Stimulated activated CD4-positive, alpha-beta T cell treated with anti-CD3 and anti-CD28 coated beads, Interleukin-1b, Interleukin-23, amount 100 ng/mL, for 4 hours (primary cell): Measurements from ENCODE around the gene MAPT.
"Not testable (repeated sequence)": the region's sequence is repeated elsewhere in the genome, so short reads cannot be mapped to it uniquely, and the experiment has no call there.

Source experiments
- DNase-seq, 2 donors: peaks; one replicate each; pipeline ENCODE4 v3.0.0-alpha.2; 2020; ENCODE audit warnings: low read depth in 2 of 2

The MAPT gene

DNA sequence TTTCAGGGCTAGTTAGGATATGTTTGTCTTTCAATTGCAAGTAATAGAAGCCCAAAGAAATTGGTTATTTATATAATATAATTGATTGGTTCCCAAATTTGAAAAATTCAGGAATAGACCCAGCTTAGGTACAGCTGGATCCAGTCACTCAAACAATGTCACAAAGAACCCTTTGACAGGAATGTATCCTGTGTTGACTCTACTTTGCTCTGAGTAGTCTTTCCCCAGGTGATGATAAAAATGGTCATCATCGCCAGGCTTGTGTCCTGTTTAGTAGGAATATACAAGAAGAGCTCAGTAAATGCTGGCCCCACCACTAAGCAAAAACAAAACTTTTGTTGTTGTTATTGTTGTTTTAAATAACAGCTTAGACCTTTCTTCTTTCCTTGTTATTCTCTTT, 35.0 kb downstream of the MAPT start:
- no peak for DNase-seq

DNA sequence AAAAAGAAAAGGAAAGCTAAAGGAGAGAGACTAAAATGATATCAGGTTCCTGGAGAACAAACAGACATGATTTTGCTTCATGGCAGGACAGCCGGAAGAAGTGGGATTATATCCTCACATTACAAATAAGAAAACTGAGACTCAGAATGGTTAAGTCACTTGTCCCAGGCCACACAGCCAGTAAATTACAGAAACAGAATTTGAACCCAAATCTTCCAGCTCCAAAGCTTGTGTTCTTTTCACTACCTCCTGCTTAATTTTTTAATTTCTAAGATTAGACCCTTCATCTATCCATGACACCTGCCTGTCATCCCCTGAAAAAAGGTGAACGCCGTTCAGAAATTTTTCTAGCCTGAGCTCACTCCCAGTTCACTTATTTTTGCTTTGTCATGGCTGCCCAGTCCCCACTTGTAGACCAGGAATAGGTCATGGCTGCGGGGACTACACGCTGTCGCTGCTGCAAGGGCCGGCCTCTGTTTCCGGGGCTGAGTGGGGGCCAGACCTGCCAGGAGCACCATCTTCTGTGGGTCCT, 36.1 kb downstream of the MAPT start:
- DNase-seq, result no peak

DNA sequence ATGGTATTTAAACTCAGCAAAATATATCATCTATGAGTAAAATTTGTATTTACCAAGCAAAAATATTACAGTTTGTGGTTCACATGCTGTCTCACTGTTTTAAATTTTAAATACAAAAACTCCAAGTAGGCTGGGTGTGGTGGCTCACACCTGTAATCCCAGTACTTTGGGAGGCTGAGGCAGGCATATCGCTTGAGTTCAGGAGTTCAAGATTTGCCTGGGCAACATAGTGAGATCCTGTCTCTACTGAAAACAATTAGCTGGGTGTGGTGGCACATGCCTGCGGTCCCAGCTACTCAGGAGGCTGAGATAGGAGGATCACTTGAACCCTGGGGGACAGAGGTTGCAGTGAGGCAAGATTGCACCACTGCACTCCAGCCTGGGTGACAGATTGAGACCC, 37.3 kb downstream of the MAPT start:
- no peak for DNase-seq

DNA sequence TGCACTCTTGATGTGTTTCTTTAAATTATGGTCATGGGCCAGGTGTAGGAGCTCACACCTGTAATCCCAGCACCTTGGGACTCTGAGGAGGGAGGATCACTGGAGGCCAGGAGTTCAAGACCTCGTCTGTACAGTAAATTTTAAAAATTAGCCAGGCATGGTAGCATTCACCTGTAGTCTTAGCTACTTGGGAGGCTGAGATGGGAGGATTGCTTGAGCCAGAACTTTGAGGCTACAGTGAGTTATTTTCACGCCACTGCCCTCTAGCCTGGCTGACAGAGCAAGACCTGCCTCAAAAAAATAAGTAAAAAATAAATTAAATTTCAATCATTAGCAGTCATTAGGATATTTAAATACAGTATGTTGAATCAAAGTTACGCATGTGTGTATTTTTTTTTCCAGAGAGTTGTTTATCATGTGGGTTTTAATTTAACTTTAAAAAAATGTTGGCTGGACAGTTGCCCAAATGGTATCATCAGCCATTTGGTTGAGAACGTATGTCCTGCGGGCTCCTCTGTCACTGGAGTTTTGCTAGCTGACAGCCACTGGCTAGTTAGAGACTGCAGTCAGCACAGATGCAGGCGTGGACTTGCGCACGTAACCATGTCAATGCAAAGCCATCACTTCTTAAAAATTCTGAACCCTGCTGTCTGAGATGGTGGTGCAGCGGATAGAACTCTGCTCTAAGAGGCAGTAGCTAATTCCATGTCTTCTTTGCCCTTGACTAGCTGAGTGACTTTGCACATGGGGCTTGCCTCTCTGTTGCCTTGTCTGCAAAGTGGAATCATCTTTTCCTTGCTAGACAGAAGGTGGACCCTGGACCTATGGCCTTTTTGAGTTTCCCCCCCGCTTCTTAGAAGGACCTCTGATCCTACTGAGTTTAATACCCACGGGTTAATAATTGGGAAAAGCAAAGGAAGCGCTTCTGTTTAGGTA, 40.0 kb downstream of the MAPT start:
- DNase-seq, result no peak

DNA sequence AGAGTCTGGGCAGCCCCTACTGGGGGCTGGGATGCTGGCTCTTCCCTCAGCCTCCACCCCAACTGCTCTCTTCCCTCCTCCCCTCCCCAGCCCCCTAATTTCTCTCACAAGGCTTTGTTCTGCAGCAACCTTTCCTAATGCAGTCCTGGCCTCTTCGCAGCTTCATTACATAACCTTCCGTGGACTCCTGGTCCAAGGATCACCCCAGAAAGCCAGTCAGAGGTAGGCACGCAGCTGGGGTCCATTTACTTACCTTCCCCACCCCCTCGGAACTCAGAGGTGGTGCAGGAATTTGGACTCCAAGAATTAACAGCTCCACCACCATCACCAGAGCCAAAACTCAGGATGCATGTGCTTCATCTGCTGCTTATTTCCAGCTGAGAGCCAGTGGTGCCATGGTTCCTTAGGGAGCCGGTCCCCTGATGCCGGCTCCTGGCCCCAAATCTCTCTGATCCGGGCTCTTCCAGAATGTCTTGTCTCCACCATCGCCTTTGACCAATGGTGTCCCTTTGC, 40.9 kb downstream of the MAPT start:
- no peak for DNase-seq

DNA sequence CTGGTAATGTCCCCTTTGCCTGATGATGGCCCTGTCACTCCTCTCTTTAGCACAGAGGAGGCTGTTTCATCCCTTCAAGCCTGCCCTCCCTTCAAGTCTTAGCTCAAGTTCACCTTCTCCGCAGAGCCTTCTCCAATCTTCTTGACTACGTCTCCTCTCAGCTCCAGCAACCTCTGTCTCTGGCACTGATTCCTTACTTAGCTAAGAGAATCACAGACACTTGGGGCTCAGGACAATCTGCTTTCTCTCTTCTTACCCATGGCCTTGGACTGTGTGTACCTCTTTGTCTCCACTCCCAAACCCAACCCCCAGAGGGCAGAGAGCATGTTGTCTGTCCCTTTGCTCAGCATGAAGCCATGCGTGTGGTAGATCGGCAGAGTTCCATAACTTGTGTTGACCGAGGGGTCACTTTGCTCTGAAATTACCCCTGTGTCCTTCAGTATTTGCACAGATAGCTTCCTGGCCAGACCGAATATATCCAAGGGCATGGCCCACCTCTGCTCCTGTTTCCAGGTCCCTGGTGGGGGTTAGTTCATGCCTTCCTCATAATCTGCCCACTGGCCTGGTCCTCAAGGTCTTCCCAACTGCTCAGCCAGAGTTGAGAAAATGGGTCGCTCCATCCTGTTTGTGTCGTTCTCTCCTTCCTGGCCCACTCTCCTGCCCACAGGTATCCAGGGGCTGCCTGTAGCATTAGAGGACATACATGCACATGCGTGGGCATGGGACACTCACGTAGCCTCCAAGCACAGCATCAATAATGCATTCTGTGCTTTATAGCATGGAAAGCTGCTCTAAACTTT, 41.6 kb downstream of the MAPT start:
- DNase-seq, result no peak

DNA sequence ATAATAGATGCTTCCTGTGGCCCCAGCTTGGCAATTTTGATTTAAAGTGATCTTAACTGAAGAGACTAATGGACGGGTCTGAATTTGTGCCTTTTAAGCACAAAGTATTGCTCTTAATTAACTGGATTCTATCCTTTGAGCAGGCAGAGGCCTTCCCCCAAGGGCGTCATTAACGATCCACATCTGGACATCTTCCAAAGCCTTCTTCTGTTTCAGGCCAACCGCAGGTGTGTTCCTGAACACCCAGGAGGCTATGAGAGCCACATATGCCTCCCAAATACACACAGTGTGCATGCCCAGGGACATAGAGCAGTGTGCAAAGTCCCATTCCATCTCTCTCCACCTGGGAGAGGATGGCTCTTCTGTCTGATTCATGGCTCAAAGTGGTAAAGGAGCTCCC, 42.3 kb downstream of the MAPT start:
- DNase-seq, result no peak

DNA sequence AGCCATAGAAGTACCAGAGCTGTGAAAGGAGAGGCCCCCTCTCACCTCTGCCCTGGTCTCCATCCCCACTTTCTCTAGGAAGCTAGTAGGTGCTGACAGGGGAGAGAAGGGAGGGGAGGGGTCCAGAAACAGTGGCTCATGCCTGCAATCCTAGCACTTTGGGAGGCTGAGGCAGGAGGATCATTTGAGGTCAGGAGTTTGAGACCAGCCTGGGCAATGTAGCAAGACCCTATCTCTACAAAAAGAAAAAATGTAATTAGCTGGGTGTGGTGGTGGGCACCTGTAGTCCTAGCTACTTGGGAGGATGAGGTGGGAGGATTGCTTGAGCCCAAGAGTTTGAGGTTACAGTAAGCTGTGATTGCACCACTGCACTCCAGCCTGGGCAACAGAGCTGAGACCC, 42.8 kb downstream of the MAPT start:
- not testable (repeated sequence) for DNase-seq

DNA sequence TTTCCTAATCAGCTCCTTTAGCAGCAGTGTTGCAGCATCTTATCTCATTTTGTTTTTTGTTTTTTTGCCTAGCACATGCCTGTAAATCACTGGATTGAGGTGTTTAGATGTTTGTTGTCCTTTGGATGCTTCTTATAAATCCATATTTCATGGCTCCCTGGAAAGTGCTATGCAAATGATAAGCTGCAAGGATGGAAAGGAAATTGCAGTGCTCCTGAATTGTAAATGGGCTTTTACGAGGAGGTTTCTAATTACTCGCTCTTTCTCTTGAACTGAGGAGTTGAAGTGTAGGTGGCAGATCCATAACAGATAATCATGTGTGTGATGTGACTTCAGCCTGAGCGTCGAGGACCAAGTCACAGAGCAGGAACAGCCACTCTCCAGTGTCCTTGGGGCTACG, 45.0 kb downstream of the MAPT start:
- no peak for DNase-seq

DNA sequence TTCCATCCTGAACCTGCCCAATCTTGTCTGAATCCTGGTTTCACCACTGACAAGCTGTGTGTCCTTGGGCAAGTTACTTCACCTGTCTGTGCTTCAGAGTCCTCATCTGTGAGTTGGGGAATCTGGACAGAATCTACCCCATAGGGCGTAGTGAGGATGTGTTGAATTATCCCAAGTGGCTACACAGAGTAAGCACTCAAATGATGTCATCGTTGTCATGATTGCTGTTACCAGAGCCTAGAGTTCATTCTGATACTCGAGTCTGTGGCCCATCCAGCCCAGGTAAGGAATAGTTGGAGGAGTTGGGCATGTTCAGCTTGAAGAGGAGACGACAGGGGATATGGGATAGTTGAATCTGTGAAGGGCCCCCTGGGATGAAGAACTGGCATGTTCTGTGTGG, 45.9 kb downstream of the MAPT start:
- DNase-seq, result no peak

DNA sequence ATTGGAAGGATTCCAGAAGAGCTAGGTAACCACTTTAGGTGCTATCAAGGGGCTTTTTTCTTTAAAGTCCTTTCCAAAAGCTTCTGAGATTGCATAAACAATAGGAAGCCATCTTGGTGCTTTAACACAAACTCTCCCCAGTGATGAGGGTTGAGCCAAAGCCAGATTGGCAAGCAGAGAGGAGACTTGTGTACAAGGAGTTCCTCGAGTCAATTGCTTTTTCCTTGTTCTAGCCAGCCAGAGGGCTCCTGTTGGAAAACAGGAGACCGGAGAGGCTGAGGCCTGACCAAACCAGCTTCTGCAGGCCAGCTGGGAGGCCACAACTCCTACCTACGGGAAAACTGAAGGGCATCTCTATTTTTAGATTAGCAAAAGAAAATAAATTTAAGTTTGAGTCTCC, 46.5 kb downstream of the MAPT start:
- no peak for DNase-seq

DNA sequence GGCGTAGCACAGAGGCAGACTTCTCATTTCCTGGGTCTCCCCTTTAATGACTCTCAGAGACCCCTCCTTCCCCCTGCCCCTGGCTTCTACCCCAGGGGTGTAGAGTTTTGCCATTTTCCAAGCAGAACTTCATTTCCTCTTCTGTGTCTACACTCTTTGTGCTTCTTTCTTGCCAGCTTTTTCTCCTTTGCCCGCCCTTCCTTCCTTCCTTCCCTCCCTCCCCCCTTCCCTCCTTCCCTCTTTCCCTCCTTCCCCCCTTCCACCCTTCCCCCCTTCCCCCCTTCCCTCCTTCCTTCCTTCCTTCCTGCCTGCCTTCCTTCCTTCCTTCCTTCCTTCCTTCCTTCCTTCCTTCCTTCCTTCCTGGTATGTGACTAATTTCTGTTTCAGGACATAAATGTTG, 47.0 kb downstream of the MAPT start:
- no peak for DNase-seq

DNA sequence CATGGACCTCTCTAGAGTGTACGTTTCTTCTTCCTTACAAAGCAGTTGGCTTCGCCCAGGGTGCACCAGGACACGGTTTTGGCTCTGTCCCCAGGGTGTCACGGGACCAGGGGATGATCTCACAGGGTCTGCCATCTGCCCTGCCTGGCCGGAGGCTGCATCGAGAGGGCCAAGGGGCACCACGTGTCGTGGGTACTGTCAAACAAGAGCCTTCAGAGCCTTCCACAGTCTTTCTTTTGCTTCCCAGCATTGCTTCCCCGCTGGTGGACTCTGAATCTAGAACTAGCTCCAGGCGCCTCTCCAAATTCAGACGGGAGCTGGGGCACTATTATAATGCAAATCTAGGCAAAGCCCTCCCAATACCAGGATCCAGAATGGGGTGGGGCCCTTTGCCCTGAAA, 47.9 kb downstream of the MAPT start:
- no peak for DNase-seq

DNA sequence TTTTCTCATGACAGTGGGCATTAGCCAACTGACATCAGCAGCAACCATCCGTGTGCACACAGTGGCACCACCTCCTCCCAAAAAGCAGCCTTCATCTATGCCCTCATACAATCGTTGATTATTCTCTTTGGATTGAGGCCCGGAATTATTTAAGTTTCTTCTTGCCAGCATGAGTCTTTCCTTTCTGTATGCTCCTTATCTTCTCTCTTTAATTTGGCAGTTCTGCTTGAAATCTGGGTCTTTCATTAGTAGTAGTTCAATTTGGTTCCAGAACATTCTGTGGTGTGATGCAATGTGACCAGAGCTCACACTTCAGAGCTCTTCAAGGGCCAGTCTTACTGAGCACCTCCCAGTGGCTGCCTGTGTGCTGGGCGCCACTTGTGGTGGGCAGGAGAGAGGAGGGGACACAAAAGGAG, 52.5 kb downstream of the MAPT start:
- no peak for DNase-seq

DNA sequence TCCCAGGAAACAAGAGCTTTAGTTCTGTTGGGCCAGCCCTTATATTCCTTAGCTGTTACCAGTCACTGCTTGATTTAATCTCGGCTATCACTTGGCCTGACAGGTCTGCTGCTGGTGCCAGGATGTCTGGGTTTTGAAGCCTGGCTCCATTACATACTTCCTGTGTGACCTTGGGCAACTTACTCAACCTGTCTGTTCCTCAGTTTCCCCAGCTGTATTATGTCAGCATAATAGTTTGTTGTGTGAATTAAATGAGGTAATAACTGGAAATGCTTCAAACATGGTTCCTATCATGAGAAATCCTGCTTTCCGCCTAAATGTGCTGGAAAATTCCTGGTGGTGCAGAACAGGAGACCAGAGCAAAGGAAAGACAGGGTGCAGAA, 54.1 kb downstream of the MAPT start:
- DNase-seq, result no peak

DNA sequence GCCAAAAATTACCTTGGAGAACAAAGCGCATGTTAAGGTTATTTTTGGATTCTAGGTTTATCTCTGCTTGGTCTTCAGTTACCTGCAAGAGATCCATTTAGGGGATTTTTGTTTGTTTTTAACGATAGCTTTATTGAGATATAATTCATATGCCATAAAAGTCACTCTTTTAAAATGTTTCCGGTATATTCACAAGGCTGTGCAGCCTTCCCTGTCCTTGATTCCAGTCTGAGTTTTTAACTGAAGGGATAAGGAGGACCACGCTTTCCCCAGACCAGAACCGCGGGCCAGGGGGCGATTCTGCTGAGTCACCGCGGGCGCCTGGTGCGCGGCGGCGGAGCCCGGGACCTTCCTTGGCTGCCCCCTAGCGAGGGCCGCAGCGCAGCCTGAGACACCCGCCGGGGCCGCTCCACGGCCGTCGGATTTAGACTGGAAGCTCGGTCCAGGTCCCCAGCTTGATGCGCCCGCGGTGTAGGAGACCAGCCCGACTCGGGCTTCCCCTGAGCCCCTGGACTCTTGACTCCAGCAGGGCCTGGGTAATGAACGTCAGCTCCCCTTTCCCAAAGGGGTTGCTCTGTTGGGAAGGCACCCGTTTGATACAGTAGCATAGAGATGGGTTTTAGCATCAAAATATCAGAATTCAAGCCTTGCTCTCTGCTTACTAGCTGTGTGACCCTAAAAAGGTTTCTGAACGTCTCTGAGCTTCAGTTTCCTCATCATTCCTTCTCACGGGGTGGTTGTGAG, 54.7 kb downstream of the MAPT start:
- peak; percentile 36 to 69 for DNase-seq

DNA sequence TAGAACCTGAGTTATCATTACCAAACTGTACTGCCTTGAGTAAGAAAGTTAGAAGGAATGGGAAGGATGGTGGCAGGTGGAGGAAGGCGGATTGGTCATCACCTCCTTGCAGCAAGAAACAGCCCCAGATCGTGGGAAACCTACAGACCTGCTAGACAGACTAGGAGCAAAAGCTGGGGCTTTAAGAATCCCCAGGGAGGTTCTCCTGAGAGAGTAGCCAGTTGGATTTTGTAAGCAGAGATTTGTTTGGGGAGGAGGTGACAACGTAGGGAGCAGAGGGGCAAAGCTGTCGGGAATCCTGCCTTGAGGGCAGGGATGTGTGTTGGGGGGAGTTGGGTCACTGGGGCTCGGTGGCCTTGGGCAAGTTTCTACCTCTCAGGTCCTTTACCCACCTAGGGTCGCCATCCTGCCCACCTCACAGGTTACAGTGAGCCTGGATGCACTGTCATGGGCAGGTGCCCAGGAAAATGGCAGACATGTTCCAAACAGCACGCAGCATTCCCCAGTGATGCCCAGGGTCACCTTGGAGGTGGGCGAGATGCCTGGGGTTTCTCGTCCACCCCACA, 55.5 kb downstream of the MAPT start:
- no peak for DNase-seq

DNA sequence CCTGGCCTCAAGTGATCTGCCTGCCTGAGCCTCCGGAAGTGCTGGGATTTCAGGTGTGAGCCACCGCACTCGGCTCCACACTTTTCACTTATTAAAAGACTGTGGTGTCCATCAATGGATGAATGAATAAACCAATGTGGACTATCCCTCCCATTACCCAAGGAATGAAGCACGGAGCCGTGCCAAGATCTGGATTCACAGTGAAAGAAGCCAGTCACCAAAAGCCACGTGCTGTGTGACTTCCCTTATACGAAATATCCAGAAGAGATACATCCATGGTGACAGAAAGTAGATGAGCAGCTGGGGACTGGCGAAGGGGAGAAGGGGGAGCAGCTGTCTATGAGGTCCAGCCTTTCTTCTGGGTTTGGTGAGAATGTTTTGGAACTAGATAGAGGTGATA, 56.5 kb downstream of the MAPT start:
- DNase-seq, result no peak

DNA sequence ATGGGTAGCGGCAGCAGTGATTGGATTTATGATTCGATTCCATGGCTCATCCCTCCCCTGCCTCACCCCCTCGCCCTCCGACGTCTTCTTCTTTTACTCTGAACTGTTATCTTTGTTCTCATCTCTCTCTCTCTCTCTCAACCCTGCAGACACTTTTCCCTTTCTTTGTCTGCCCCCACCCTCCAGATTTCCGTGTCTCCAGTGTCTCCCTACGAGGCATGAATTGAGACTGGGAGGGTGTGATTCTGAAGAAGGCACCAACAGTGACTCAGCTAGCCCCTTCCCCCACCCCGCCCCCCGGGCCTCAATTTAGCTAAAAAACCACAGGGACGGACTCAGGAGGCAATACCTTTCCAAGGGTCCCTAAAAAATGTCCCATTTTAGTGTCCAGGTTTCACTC, 57.0 kb downstream of the MAPT start:
- DNase-seq, result no peak

DNA sequence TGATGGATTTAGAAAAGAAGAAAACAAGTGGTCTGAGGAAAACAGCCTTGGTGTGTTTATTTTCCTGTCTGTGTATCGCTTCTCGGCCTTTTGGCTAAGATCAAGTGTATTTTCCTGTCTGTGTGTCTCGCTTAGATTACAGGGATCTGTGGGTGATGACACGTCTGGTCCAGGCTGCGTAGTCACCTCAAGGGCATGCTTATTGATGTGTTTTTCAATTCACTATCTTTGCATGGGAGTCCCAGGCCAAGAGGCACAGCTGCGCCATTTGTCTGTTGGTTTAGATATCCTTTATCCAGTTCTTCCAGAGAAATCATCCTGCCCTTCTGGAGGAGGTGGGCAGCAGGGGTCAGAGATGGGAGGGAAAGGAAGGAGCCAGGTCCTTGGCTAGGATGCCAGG, 57.6 kb downstream of the MAPT start:
- no peak for DNase-seq

DNA sequence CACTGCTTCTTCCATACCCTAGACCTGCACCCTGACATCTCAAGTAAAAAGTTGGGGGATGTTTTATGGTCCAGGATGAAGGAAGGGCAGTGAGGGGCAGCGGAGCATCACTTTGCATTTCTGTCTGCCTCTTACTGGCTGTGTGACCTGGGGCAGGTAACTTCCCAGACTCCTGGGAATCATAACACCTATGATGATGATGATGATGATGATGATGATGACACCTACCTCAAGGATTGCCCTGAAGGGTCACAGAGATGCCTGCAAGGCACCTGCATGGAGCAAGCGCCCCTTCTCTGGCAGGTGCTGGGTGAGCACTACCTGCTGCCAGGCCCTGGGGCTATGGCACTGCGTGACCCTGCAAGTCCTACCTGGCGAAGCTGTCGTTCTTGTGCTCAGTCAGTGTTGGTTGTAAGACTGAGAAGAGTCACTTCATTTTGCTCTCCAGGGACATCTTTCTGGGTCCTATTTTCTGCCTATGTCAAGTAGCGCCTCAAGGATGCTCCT, 58.5 kb downstream of the MAPT start:
- DNase-seq, result no peak
